Keratinocyte (primary cell): Measurements from ENCODE around the gene UBC.

Experiments used
- CTCF ChIP-seq, 3 experiments: IDR thresholded peaks in 1 of 3; conservative IDR thresholded peaks in 1 of 3; optimal IDR thresholded peaks in 1 of 3; 2 replicates in 2 of 3; 3 replicates in 1 of 3; pipeline versions ENCODE3 to v1.5.1; 2011; ENCODE audit warnings: low read length in 3 of 3, mild to moderate bottlenecking in 3 of 3, moderate library complexity in 2 of 3, control low read depth in 1 of 3, inconsistent platforms in 1 of 3; ENCODE audit not compliant: insufficient read depth in 2 of 3; ENCODE audit errors: extremely low read depth in 1 of 3
- EZH2 ChIP-seq: IDR thresholded peaks from one replicate; pipeline ENCODE4 v1.6.1; 2012; ENCODE audit warnings: inconsistent platforms, mild to moderate bottlenecking, low read length, moderate library complexity

- TF ChIP-seq CTCF (optimal IDR thresholded peaks at IDR 0.05 in 1 of 3, IDR thresholded peaks at IDR 0.05 in 1 of 3, conservative IDR thresholded peaks at IDR 0.05 in 1 of 3; ENCODE audit: extremely low read depth in 1 of 3, insufficient read depth in 2 of 3, low read length in 3 of 3): no peak
- no peak for TF ChIP-seq EZH2
Observed at GRCh38 chr12:124947561-124948398, 33.3 kb upstream of the UBC start.
